Keratinocyte (primary cell): ENCODE measurements around the gene RIC3. TPM values are rescaled to one million over a fixed set of nuclear protein-coding genes. Genes with fewer than 3 reads are reported as not detected.

Experiments used
- DNase-seq: peaks from one replicate; pipeline ENCODE4 v3.0.0-alpha.2; 2011; ENCODE audit warnings: low read depth, missing footprints, low spot score
- FAIRE-seq: peaks from 2 replicates; lab custom pipeline; 2011; peaks lifted over from hg19 to GRCh38; lab: Jason Lieb, UNC
- H2AFZ ChIP-seq: 2 replicates; pipeline ENCODE4 v1.6.0; 2012; ENCODE audit warnings: low read length, control low read depth, inconsistent platforms; ENCODE audit not compliant: control insufficient read depth
- H3K27ac ChIP-seq: 2 replicates; pipeline ENCODE4 v1.5.1; 2011; ENCODE audit warnings: low read length; ENCODE audit not compliant: control insufficient read depth, insufficient read depth
- H3K27me3 ChIP-seq: 3 replicates; pipeline ENCODE4 v1.6.0; 2011; ENCODE audit warnings: low read length; ENCODE audit not compliant: control insufficient read depth, insufficient read depth; ENCODE audit errors: extremely low read depth
- H3K36me3 ChIP-seq, 2 experiments: 2 replicates in 1 of 2; 3 replicates in 1 of 2; pipeline ENCODE4 v1.5.1; 2011; ENCODE audit warnings: low read length in 2 of 2, mild to moderate bottlenecking in 1 of 2; ENCODE audit not compliant: control insufficient read depth in 2 of 2, insufficient read depth in 2 of 2; ENCODE audit errors: extremely low read depth in 1 of 2
- H3K4me1 ChIP-seq: 3 replicates; pipeline ENCODE4 v1.5.1; 2011; ENCODE audit warnings: low read length; ENCODE audit not compliant: control insufficient read depth, insufficient read depth; ENCODE audit errors: extremely low read depth
- H3K4me2 ChIP-seq: 3 replicates; pipeline ENCODE4 v1.6.0; 2011; ENCODE audit warnings: low read depth, low read length; ENCODE audit not compliant: control insufficient read depth, insufficient read depth; ENCODE audit errors: extremely low read depth
- H3K4me3 ChIP-seq, 3 experiments: fragments of 200-600 bp in 1 of 3; sonication (generic) in 1 of 3; 2 replicates in 2 of 3; 3 replicates in 1 of 3; pipeline ENCODE4 v1.5.1; 2011 to 2016; ENCODE audit warnings: low read length in 3 of 3, mild to moderate bottlenecking in 3 of 3, control low read depth in 2 of 3, inconsistent platforms in 1 of 3, low read depth in 1 of 3, mixed read lengths in 1 of 3, mixed run types in 1 of 3, moderate library complexity in 1 of 3; ENCODE audit not compliant: control insufficient read depth in 2 of 3, insufficient read depth in 2 of 3; ENCODE audit errors: extremely low read depth in 1 of 3
- H3K79me2 ChIP-seq: 2 replicates; pipeline ENCODE4 v1.6.0; 2012; ENCODE audit warnings: low read length; ENCODE audit not compliant: control insufficient read depth, insufficient read depth
- H3K9ac ChIP-seq: 3 replicates; pipeline ENCODE4 v1.6.0; 2011; ENCODE audit warnings: low read length; ENCODE audit not compliant: control insufficient read depth, insufficient read depth; ENCODE audit errors: extremely low read depth
- H3K9me1 ChIP-seq: 3 replicates; pipeline ENCODE4 v1.6.0; 2011; ENCODE audit warnings: low read length; ENCODE audit not compliant: control insufficient read depth, insufficient read depth; ENCODE audit errors: extremely low read depth
- H3K9me3 ChIP-seq: 2 replicates; pipeline ENCODE4 v1.5.1; 2012; ENCODE audit warnings: low read depth, low read length; ENCODE audit not compliant: control insufficient read depth
- H4K20me1 ChIP-seq: 3 replicates; pipeline ENCODE4 v1.6.0; 2011; ENCODE audit warnings: low read length; ENCODE audit not compliant: control insufficient read depth, insufficient read depth; ENCODE audit errors: extremely low read depth
- CTCF ChIP-seq, 3 experiments: IDR thresholded peaks in 1 of 3; conservative IDR thresholded peaks in 1 of 3; optimal IDR thresholded peaks in 1 of 3; 2 replicates in 2 of 3; 3 replicates in 1 of 3; pipeline versions ENCODE3 to v1.5.1; 2011; ENCODE audit warnings: low read length in 3 of 3, mild to moderate bottlenecking in 3 of 3, moderate library complexity in 2 of 3, control low read depth in 1 of 3, inconsistent platforms in 1 of 3; ENCODE audit not compliant: insufficient read depth in 2 of 3; ENCODE audit errors: extremely low read depth in 1 of 3
- EZH2 ChIP-seq: IDR thresholded peaks from one replicate; pipeline ENCODE4 v1.6.1; 2012; ENCODE audit warnings: inconsistent platforms, mild to moderate bottlenecking, low read length, moderate library complexity
- dilution Hi-C: fragments of 300-500 bp; cut with MboI; formaldehyde crosslinking; loops from one replicate; pipeline ENCODE4 v1.7.0; 2020; ENCODE audit warnings: low sequenced_read_pairs; ENCODE audit not compliant: extremely low pct_ligation_motif_present
- polyA plus RNA-seq, 5 experiments: library from polyadenylated mRNA; depleted of rRNA in 3 of 5; stranded (reverse) in 3 of 5; stranded (forward) in 1 of 5; unstranded in 1 of 5; fragments of >200 nt; gene quantifications; 1 replicate in 1 of 5; 2 replicates in 3 of 5; 3 replicates in 1 of 5; pipeline versions ENCODE4 v1.2.1 to v1.2.3, GENCODE V29; 2011 to 2012; ENCODE audit warnings: missing spikeins in 2 of 5, low read depth in 1 of 5, low replicate concordance in 1 of 5

Gene RIC3
- polyA plus RNA-seq, 1 donor (not counting 4 experiments of a cell fraction or from before 2014, with no cell fraction given) = 2.5 TPM

- no peaks in the 10 kb centered on the region for H3K79me2 ChIP-seq
- no peak overlapping the region for H2AFZ ChIP-seq
- H3K9ac ChIP-seq = no peak overlapping the region
- no peak overlapping the region for H3K4me3 ChIP-seq
- no peaks in the 10 kb centered on the region for H3K27me3 ChIP-seq
- dilution Hi-C loops = no loop called here
- H3K27ac ChIP-seq = no peak overlapping the region
- TF ChIP-seq EZH2 = no peak
- no peak for TF ChIP-seq CTCF (optimal IDR thresholded peaks at IDR 0.05 in 1 of 3, IDR thresholded peaks at IDR 0.05 in 1 of 3, conservative IDR thresholded peaks at IDR 0.05 in 1 of 3; ENCODE audit: extremely low read depth in 1 of 3, insufficient read depth in 2 of 3, low read length in 3 of 3)
- no peaks in the 10 kb centered on the region for H3K9me1 ChIP-seq
- DNase-seq = no peak
- H3K4me2 ChIP-seq = no peak overlapping the region
- FAIRE-seq = no peak
- H3K9me3 ChIP-seq = no peaks in the 10 kb centered on the region
- no peaks in the 10 kb centered on the region for H3K36me3 ChIP-seq
- H4K20me1 ChIP-seq = no peaks in the 10 kb centered on the region
- peaks cover 4% of the 10 kb centered on the region for H3K4me1 ChIP-seq
Measured at GRCh38 chr11:8106679-8107078, 62.1 kb downstream of the RIC3 start.

GRCh38 chr11:8105666-8106065, 63.2 kb downstream of the RIC3 start:
- no peaks in the 10 kb centered on the region for H3K36me3 ChIP-seq
- no peak overlapping the region for H2AFZ ChIP-seq
- dilution Hi-C loops = no loop called here

More at GRCh38 chr11:8105666-8106065, 63.2 kb downstream of the RIC3 start:
- FAIRE-seq = no peak
- no peaks in the 10 kb centered on the region for H3K79me2 ChIP-seq
- H3K4me1 ChIP-seq = peaks cover 4% of the 10 kb centered on the region
- no peaks in the 10 kb centered on the region for H3K27me3 ChIP-seq
- H4K20me1 ChIP-seq = no peaks in the 10 kb centered on the region
- H3K27ac ChIP-seq = no peak overlapping the region
- no peak overlapping the region for H3K4me3 ChIP-seq
- no peak for DNase-seq
- no peak overlapping the region for H3K9ac ChIP-seq
- TF ChIP-seq CTCF (optimal IDR thresholded peaks at IDR 0.05 in 1 of 3, IDR thresholded peaks at IDR 0.05 in 1 of 3, conservative IDR thresholded peaks at IDR 0.05 in 1 of 3; ENCODE audit: extremely low read depth in 1 of 3, insufficient read depth in 2 of 3, low read length in 3 of 3) = no peak
- TF ChIP-seq EZH2 = no peak
- H3K9me3 ChIP-seq = no peaks in the 10 kb centered on the region
- no peaks in the 10 kb centered on the region for H3K9me1 ChIP-seq
- no peak overlapping the region for H3K4me2 ChIP-seq
